Measurements from ENCODE around the gene SHKBP1. TPM values are rescaled to one million over a fixed set of nuclear protein-coding genes. Genes with fewer than 3 reads are reported as not detected.
A peak's percentile ranks its signal among the peaks of the same experiment; 100 is the strongest.

Gene SHKBP1
- total and polyA plus RNA-seq, 2 of the 13 experiments (the other 11 are each of a cell fraction or from before 2014, with no cell fraction given), result 16.2 to 17.4 TPM

GRCh38 chr19:40639638-40639982 is 62.9 kb downstream of the SHKBP1 start:
- Histone ChIP-seq H3K79me2 (ENCODE audit: insufficient read depth, low read length) (no peaks in the 10 kb centered on the region), H4K20me1 (ENCODE audit: insufficient read depth, low read length) (no peaks in the 10 kb centered on the region), H3K4me3 (replicated peaks in 1 of 3; ENCODE audit: insufficient read depth in 1 of 3, low read depth in 2 of 3, low read length in 3 of 3) (no peak overlapping the region), H3K27ac (ENCODE audit: extremely low read length, insufficient read depth, low read length) (no peak overlapping the region), H3K4me1 (ENCODE audit: insufficient read depth, low read length) (no peaks in the 10 kb centered on the region), H3K36me3 (replicated peaks in 1 of 2; ENCODE audit: control insufficient read depth in 1 of 2, insufficient read depth in 2 of 2, low read length in 2 of 2) (no peaks in the 10 kb centered on the region), H3K9me3 (ENCODE audit: low read length) (no peaks in the 10 kb centered on the region), H2AFZ (ENCODE audit: low read length) (no peak overlapping the region), H3K27me3 (ENCODE audit: control insufficient read depth in 1 of 2, insufficient read depth in 2 of 2, low read length in 2 of 2) (peaks cover 2 to 16% of the 10 kb centered on the region in 2 experiments; a peak in 1 of 5 replicates), H3K4me2 (ENCODE audit: low read depth, low read length) (no peak overlapping the region), H3K9ac (ENCODE audit: insufficient read depth, low read depth, low read length) (no peak overlapping the region)
- intact Hi-C loops (cut with micrococcal nuclease; ENCODE audit: unreplicated experiment) (loop anchor here (10.0 kb wide), 1 partner anchor 95 kb away; no protein-coding TSS in a partner anchor), in situ Hi-C loops (cut with HindIII; ENCODE audit: extremely low pct_ligation_motif_present, low pct_unique_long_range_greater_than_20kb) (no loop called here)
- BruUV-seq (replicated peaks), result no TSS peak
- ChIA-PET CTCF (ENCODE audit: low intra/inter-chr PET ratio, low total read pairs) (no interaction called here), POLR2A (no interaction called here)
- WGBS (ENCODE audit: low lambda C conversion rate), result 8% methylated on average over 6 of the region's 6 CpGs
- FAIRE-seq (no peak), DNase-seq (ENCODE audit: low spot score) (no peak), ATAC-seq (no peak)
- TF ChIP-seq, protein P1, sequence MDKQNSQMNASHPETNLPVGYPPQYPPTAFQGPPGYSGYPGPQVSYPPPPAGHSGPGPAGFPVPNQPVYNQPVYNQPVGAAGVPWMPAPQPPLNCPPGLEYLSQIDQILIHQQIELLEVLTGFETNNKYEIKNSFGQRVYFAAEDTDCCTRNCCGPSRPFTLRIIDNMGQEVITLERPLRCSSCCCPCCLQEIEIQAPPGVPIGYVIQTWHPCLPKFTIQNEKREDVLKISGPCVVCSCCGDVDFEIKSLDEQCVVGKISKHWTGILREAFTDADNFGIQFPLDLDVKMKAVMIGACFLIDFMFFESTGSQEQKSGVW (CRISPR knock-in tag; IDR thresholded peaks at IDR 0.05; ENCODE audit: borderline replicate concordance), result no peak
- TF ChIP-seq EEA1 (CRISPR knock-in tag; IDR thresholded peaks at IDR 0.05; ENCODE audit: borderline replicate concordance) (no peak), ZNF496 (CRISPR knock-in tag; IDR thresholded peaks at IDR 0.05; ENCODE audit: insufficient replicate concordance) (no peak), HINFP (CRISPR knock-in tag; IDR thresholded peaks at IDR 0.05; ENCODE audit: low read depth) (peak; percentile 84; the same call in 1 of the 2 replicates), DNMT3B (CRISPR knock-in tag; conservative IDR thresholded peaks at IDR 0.05) (no peak)

GRCh38 chr19:40640744-40641143 is 64.1 kb downstream of the SHKBP1 start:
- no peaks in the 10 kb centered on the region for H3K79me2 ChIP-seq (ENCODE audit: insufficient read depth, low read length)
- H4K20me1 ChIP-seq (ENCODE audit: insufficient read depth, low read length), result no peaks in the 10 kb centered on the region
- FAIRE-seq (no peak), ATAC-seq (no peak), DNase-seq (ENCODE audit: low spot score) (no peak)
- H3K27ac ChIP-seq (ENCODE audit: extremely low read length, insufficient read depth, low read length), result no peak overlapping the region
- no peak overlapping the region for H2AFZ ChIP-seq (ENCODE audit: low read length)
- no peaks in the 10 kb centered on the region for H3K9me3 ChIP-seq (ENCODE audit: low read length)
- H3K27me3 ChIP-seq (ENCODE audit: control insufficient read depth in 1 of 2, insufficient read depth in 2 of 2, low read length in 2 of 2), result peaks cover 2 to 16% of the 10 kb centered on the region in 2 experiments; a peak in 1 of 5 replicates
- peaks cover 2% of the 10 kb centered on the region; the same call in 1 of the 2 replicates for H3K4me1 ChIP-seq (ENCODE audit: insufficient read depth, low read length)
- no CpG with 5 or more reads among the region's 5 CpGs for WGBS (ENCODE audit: low lambda C conversion rate)
- H3K4me3 ChIP-seq (replicated peaks in 1 of 3; ENCODE audit: insufficient read depth in 1 of 3, low read depth in 2 of 3, low read length in 3 of 3), result no peak overlapping the region
- in situ Hi-C loops (cut with HindIII; ENCODE audit: extremely low pct_ligation_motif_present, low pct_unique_long_range_greater_than_20kb) (no loop called here), intact Hi-C loops (cut with micrococcal nuclease; ENCODE audit: unreplicated experiment) (no loop called here)
- H3K36me3 ChIP-seq (replicated peaks in 1 of 2; ENCODE audit: control insufficient read depth in 1 of 2, insufficient read depth in 2 of 2, low read length in 2 of 2), result no peaks in the 10 kb centered on the region
- ChIA-PET CTCF (ENCODE audit: low intra/inter-chr PET ratio, low total read pairs) (no interaction called here), POLR2A (interaction anchor here (0.7 kb wide), 1 partner anchor 165 kb away, joined by 3 read pairs; no protein-coding TSS in a partner anchor)
- H3K4me2 ChIP-seq (ENCODE audit: low read depth, low read length), result no peak overlapping the region
- H3K9ac ChIP-seq (ENCODE audit: insufficient read depth, low read depth, low read length), result no peak overlapping the region
- BruUV-seq (replicated peaks), result no TSS peak
- TF ChIP-seq SMAD3 (CRISPR knock-in tag; IDR thresholded peaks at IDR 0.05), result no peak
- no peak for TF ChIP-seq ZNF674 (CRISPR knock-in tag; IDR thresholded peaks at IDR 0.05; ENCODE audit: low read depth)
- TF ChIP-seq, protein P2, sequence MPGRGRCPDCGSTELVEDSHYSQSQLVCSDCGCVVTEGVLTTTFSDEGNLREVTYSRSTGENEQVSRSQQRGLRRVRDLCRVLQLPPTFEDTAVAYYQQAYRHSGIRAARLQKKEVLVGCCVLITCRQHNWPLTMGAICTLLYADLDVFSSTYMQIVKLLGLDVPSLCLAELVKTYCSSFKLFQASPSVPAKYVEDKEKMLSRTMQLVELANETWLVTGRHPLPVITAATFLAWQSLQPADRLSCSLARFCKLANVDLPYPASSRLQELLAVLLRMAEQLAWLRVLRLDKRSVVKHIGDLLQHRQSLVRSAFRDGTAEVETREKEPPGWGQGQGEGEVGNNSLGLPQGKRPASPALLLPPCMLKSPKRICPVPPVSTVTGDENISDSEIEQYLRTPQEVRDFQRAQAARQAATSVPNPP (CRISPR knock-in tag; IDR thresholded peaks at IDR 0.05), result no peak
- TF ChIP-seq ZBTB34 (CRISPR knock-in tag; IDR thresholded peaks at IDR 0.05), result no peak
- TF ChIP-seq MED8 (CRISPR knock-in tag; IDR thresholded peaks at IDR 0.05; ENCODE audit: insufficient replicate concordance), result no peak
- no peak for TF ChIP-seq RFXAP (CRISPR knock-in tag; IDR thresholded peaks at IDR 0.05; ENCODE audit: borderline replicate concordance)
- no peak for TF ChIP-seq ZNF839 (CRISPR knock-in tag; IDR thresholded peaks at IDR 0.05; ENCODE audit: borderline replicate concordance)
